OCI-LY3 (cell line): ENCODE results near the gene CPNE8.

Source experiments
- CTCF ChIP-seq: fragments of 200-600, 300-600 bp; sonication (generic); IDR thresholded peaks from 2 replicates; pipeline ENCODE4 v1.5.1; 2014; ENCODE audit warnings: antibody characterized with exemption, low read length, low read depth
- EZH2phosphoT487 ChIP-seq: fragments of 200-600 bp; shearing (Covaris generic); IDR thresholded peaks from 2 replicates; pipeline ENCODE4 v1.6.1; 2018; ENCODE audit warnings: antibody characterized with exemption, mixed run types, low read depth

- TF ChIP-seq CTCF, result no peak
- no peak for TF ChIP-seq EZH2phosphoT487
Observed at GRCh38 chr12:38850461-38850860, 54.9 kb downstream of the CPNE8 start.
